ENCODE measurements around the gene FBXO27.

DNA sequence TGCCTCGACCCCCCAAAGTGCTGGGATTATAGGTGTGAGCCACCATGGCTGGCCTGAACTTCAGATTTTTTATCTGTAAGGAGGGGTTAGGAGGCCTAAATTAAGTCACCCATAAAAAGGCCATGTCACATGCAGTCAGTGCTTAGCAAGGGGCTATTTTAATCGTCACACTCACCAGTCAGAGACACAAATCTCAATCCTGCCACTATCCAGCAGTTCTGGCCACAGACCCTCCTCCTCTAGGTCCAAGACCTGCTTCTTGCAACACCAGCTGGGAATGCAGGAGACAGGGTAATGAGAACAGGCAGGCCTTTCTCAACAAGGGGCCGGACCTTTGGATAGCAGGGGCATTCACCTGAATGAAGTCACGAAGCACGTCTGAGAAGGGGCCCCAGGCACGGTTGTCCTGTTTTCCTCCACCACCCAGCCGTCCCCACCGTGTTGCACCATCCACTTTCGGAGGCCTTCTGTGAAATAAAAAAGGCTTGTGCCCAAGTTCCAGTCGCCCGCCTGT is 1.4 kb downstream of the FBXO27 start:
- TF ChIP-seq, protein P1, sequence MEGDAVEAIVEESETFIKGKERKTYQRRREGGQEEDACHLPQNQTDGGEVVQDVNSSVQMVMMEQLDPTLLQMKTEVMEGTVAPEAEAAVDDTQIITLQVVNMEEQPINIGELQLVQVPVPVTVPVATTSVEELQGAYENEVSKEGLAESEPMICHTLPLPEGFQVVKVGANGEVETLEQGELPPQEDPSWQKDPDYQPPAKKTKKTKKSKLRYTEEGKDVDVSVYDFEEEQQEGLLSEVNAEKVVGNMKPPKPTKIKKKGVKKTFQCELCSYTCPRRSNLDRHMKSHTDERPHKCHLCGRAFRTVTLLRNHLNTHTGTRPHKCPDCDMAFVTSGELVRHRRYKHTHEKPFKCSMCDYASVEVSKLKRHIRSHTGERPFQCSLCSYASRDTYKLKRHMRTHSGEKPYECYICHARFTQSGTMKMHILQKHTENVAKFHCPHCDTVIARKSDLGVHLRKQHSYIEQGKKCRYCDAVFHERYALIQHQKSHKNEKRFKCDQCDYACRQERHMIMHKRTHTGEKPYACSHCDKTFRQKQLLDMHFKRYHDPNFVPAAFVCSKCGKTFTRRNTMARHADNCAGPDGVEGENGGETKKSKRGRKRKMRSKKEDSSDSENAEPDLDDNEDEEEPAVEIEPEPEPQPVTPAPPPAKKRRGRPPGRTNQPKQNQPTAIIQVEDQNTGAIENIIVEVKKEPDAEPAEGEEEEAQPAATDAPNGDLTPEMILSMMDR (IDR thresholded peaks at IDR 0.05; ENCODE audit: low read depth, low read length, missing input control) = no peak
- TF ChIP-seq, protein P2, sequence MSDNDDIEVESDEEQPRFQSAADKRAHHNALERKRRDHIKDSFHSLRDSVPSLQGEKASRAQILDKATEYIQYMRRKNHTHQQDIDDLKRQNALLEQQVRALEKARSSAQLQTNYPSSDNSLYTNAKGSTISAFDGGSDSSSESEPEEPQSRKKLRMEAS (IDR thresholded peaks at IDR 0.05) = no peak
